Nephron (organoid): ENCODE results near the gene PROB1.

Experiments used
- H3K27ac Mint-ChIP-seq, 3 experiments: 2 replicates each; pipeline ENCODE4 v1.8.0; 2020; ENCODE audit warnings: mixed read lengths in 3 of 3, mild to moderate bottlenecking in 2 of 3, moderate library complexity in 1 of 3
- H3K27me3 Mint-ChIP-seq: 2 replicates; pipeline ENCODE4 v1.8.0; 2021; ENCODE audit warnings: low read depth, mild to moderate bottlenecking, moderate library complexity, mixed read lengths
- H3K36me3 Mint-ChIP-seq: 2 replicates; pipeline ENCODE4 v1.8.0; 2020; ENCODE audit warnings: low read depth, mixed read lengths
- H3K4me1 Mint-ChIP-seq: 2 replicates; pipeline ENCODE4 v1.8.0; 2020; ENCODE audit warnings: mixed read lengths
- H3K4me3 Mint-ChIP-seq, 3 experiments: 2 replicates each; pipeline ENCODE4 v1.8.0; 2020; ENCODE audit warnings: mild to moderate bottlenecking in 3 of 3, mixed read lengths in 3 of 3, moderate library complexity in 2 of 3
- H3K9me3 Mint-ChIP-seq: 2 replicates; pipeline ENCODE4 v1.8.0; 2020; ENCODE audit warnings: mixed read lengths
- TF ChIP-seq, protein P1 (sequence below), 3 experiments: fragments of 200-600 bp; sonication (generic); IDR thresholded peaks; one replicate each; pipeline ENCODE4 v1.5.0; 2021; ENCODE audit warnings: antibody characterized with exemption in 3 of 3; ENCODE audit not compliant: unreplicated experiment in 3 of 3

PROB1 gene

DNA sequence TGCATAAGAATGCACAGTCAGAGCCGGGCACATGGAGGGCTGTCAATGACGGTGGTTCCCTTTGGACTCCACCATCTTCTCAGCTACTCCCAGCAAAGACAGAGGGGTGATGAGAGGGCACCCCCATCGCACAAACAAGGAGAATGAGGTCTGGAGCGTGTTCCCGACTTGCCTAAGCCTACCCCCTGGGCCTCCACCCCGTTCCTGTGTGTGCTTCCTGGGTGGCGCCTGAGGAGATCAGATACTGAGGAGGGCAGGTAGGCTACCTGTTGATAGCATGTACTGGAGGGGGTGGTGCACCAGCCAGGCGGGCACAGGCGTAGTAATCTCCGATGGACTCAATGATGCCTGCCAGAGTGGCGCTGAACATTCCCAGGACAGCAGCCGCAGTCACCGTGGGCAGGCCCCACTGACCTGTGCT is 16.0 kb downstream of the PROB1 start:
- H3K9me3 Mint-ChIP-seq, result no peaks in the 10 kb centered on the region
- no peak overlapping the region for H3K27ac Mint-ChIP-seq
- H3K4me3 Mint-ChIP-seq, result no peak overlapping the region
- TF ChIP-seq, protein P1, sequence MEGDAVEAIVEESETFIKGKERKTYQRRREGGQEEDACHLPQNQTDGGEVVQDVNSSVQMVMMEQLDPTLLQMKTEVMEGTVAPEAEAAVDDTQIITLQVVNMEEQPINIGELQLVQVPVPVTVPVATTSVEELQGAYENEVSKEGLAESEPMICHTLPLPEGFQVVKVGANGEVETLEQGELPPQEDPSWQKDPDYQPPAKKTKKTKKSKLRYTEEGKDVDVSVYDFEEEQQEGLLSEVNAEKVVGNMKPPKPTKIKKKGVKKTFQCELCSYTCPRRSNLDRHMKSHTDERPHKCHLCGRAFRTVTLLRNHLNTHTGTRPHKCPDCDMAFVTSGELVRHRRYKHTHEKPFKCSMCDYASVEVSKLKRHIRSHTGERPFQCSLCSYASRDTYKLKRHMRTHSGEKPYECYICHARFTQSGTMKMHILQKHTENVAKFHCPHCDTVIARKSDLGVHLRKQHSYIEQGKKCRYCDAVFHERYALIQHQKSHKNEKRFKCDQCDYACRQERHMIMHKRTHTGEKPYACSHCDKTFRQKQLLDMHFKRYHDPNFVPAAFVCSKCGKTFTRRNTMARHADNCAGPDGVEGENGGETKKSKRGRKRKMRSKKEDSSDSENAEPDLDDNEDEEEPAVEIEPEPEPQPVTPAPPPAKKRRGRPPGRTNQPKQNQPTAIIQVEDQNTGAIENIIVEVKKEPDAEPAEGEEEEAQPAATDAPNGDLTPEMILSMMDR (IDR thresholded peaks at IDR 0.05; ENCODE audit: unreplicated experiment in 3 of 3), result no peak
- peaks cover 9% of the 10 kb centered on the region for H3K4me1 Mint-ChIP-seq
- H3K27me3 Mint-ChIP-seq, result no peaks in the 10 kb centered on the region
- peaks cover 17% of the 10 kb centered on the region for H3K36me3 Mint-ChIP-seq

DNA sequence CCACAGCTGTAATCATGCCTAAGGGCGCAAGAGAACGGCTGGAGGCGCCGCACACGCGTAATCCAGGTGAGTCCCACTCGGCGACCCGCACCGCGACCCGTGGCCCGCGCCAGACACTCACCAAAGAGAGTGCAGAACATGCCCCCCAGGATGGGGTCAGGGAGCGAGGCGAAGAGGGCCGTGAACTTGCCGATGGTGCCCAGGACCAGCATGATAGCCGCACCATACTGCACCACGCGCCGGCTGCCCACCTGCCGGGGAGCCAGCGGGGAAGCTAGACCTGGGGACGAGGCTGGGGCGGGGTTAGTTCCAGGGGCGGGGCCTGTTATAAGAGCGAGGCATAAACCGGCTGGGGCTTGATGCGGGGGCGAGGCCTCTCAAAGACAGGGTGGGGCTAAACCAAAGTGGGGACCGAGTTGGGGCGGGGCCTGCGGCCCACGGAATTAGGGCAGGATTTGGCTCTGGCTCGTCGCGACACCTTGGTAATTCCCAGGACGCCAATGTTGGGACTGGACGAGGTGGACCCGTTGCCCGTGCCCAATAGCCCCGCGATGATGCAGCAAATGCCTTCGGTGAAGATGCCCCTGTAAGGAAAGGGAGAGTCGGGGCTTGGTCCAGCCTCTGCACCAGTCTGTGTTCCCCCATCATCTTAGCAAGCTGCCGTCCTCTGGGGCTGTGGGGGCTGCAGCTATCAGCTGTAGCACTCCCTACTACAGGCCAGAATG is 16.6 kb downstream of the PROB1 start:
- TF ChIP-seq, protein P1 (IDR thresholded peaks at IDR 0.05; ENCODE audit: unreplicated experiment in 3 of 3), result no peak
- H3K9me3 Mint-ChIP-seq, result no peaks in the 10 kb centered on the region
- H3K27me3 Mint-ChIP-seq, result no peaks in the 10 kb centered on the region
- no peak overlapping the region for H3K4me3 Mint-ChIP-seq
- peaks cover 21% of the 10 kb centered on the region for H3K36me3 Mint-ChIP-seq
- H3K27ac Mint-ChIP-seq, result no peak overlapping the region
- H3K4me1 Mint-ChIP-seq, result peaks cover 11% of the 10 kb centered on the region

DNA sequence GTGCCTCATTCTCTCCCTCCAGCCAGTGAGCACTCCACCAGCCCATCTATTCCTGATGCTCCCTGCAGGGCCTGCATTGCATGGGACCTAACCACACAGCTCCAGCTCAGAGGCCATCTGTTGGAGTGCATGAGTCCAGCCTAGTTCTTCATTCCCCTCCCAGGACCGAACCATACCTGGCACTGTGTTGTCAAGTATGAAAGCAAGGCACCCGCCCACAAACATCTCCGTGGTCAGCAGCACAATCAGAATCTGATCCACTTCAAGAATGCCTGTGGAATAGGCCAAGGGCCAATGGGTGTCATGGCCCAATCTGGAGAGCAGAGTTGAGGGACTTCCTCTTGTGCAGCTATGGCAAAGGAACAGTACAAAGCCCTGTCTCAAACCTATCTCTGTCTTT is 17.7 kb downstream of the PROB1 start:
- H3K27ac Mint-ChIP-seq, result no peak overlapping the region
- H3K9me3 Mint-ChIP-seq, result no peaks in the 10 kb centered on the region
- TF ChIP-seq, protein P1 (IDR thresholded peaks at IDR 0.05; ENCODE audit: unreplicated experiment in 3 of 3), result no peak
- H3K4me1 Mint-ChIP-seq, result peaks cover 9% of the 10 kb centered on the region
- H3K4me3 Mint-ChIP-seq, result no peak overlapping the region
- peaks cover 29% of the 10 kb centered on the region for H3K36me3 Mint-ChIP-seq
- no peaks in the 10 kb centered on the region for H3K27me3 Mint-ChIP-seq

DNA sequence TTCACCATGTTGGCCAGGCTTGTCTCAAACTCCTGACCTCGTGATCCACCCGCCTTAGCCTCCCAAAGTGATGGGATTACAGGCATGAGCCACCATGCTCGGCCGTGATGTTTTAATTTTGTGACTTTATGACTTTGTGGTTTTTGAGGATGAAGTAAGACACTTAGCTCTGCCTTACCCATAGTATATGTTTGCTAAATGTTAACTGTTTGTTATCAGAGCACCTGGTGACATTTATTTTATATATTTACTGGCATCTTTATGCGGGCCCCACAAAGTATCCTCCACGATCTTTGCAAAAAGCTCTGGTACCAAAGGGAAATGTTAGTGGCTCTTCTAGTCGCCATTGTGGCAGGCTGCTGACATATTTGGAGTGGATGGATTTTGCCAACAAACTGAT is 18.5 kb downstream of the PROB1 start:
- peaks cover 36% of the 10 kb centered on the region for H3K36me3 Mint-ChIP-seq
- H3K9me3 Mint-ChIP-seq, result no peaks in the 10 kb centered on the region
- no peaks in the 10 kb centered on the region for H3K27me3 Mint-ChIP-seq
- H3K4me1 Mint-ChIP-seq, result peaks cover 9% of the 10 kb centered on the region
- H3K4me3 Mint-ChIP-seq, result no peak overlapping the region
- TF ChIP-seq, protein P1 (IDR thresholded peaks at IDR 0.05; ENCODE audit: unreplicated experiment in 3 of 3), result no peak
- H3K27ac Mint-ChIP-seq, result no peak overlapping the region

DNA sequence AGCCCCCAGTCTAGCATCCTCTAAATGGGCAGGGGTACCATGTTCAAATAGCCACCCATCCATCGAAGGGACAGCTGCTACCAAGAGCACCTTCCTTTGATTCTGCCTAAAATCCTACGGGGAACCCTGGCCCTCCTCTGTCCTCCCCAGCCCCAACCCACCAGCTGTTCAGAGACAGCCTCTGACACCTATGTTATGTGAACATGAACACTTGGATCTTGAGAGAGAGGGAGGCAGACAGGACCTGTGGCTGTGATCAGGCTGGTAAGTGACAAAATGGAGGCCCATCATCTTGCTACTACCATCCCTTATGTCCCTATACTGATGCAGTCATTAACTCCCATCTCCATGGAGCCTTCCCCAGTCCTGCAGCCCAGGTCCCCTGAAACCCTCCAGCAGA is 20.0 kb downstream of the PROB1 start:
- Mint-ChIP-seq H3K9me3 (no peaks in the 10 kb centered on the region), H3K4me1 (peaks cover 9% of the 10 kb centered on the region), H3K27ac (no peak overlapping the region), H3K27me3 (no peaks in the 10 kb centered on the region), H3K4me3 (no peak overlapping the region), H3K36me3 (peaks cover 42% of the 10 kb centered on the region)
- TF ChIP-seq, protein P1 (IDR thresholded peaks at IDR 0.05; ENCODE audit: unreplicated experiment in 3 of 3), result no peak
